Measurements from ENCODE around the gene AGTR1.

The AGTR1 gene

GRCh38 chr3:148680289-148680688 lies 17.4 kb upstream of the AGTR1 start:
- Histone ChIP-seq H3K9me3 (ENCODE audit: low read length) (no peaks in the 10 kb centered on the region), H4K20me1 (ENCODE audit: insufficient read depth, low read length) (no peaks in the 10 kb centered on the region), H3K27me3 (ENCODE audit: insufficient read depth, low read length) (no peaks in the 10 kb centered on the region), H3K4me2 (ENCODE audit: low read length) (no peak overlapping the region), H2AFZ (ENCODE audit: low read length) (no peak overlapping the region), H3K9me2 (ENCODE audit: low read depth, low read length) (no peaks in the 10 kb centered on the region), H3K36me3 (ENCODE audit: insufficient read depth, low read length) (no peaks in the 10 kb centered on the region), H3K9ac (ENCODE audit: low read length) (no peak overlapping the region), H3K27ac (ENCODE audit: low read depth, low read length, poor library complexity, severe bottlenecking) (no peak overlapping the region), H3K4me1 (ENCODE audit: insufficient read depth, low read length, severe bottlenecking) (no peaks in the 10 kb centered on the region), H3F3A (ENCODE audit: insufficient read depth, low read length) (no peaks in the 10 kb centered on the region), H3K4me3 (ENCODE audit: low read depth, low read length, poor library complexity, severe bottlenecking) (no peak overlapping the region), H3K79me2 (ENCODE audit: insufficient read depth, low read length) (no peaks in the 10 kb centered on the region)
- TF ChIP-seq CTCF (IDR thresholded peaks at IDR 0.05; ENCODE audit: low read length): no peak
- no peak for TF ChIP-seq EZH2 (IDR thresholded peaks at IDR 0.05; ENCODE audit: borderline replicate concordance, low read length)

- no peaks in the 10 kb centered on the region for H3K27me3 ChIP-seq (ENCODE audit: insufficient read depth, low read length)
- no peak for TF ChIP-seq EZH2 (IDR thresholded peaks at IDR 0.05; ENCODE audit: borderline replicate concordance, low read length)
- TF ChIP-seq CTCF (IDR thresholded peaks at IDR 0.05; ENCODE audit: low read length): no peak
- no peaks in the 10 kb centered on the region for H3K9me3 ChIP-seq (ENCODE audit: low read length)
- H3F3A ChIP-seq (ENCODE audit: insufficient read depth, low read length): no peaks in the 10 kb centered on the region
- no peak overlapping the region for H3K4me2 ChIP-seq (ENCODE audit: low read length)
- H3K79me2 ChIP-seq (ENCODE audit: insufficient read depth, low read length): no peaks in the 10 kb centered on the region
- H3K36me3 ChIP-seq (ENCODE audit: insufficient read depth, low read length): no peaks in the 10 kb centered on the region
- H3K27ac ChIP-seq (ENCODE audit: low read depth, low read length, poor library complexity, severe bottlenecking): no peak overlapping the region
- H3K9ac ChIP-seq (ENCODE audit: low read length): no peak overlapping the region
- H3K4me1 ChIP-seq (ENCODE audit: insufficient read depth, low read length, severe bottlenecking): no peaks in the 10 kb centered on the region
- H3K9me2 ChIP-seq (ENCODE audit: low read depth, low read length): no peaks in the 10 kb centered on the region
- H4K20me1 ChIP-seq (ENCODE audit: insufficient read depth, low read length): no peaks in the 10 kb centered on the region
- H3K4me3 ChIP-seq (ENCODE audit: low read depth, low read length, poor library complexity, severe bottlenecking): no peak overlapping the region
- H2AFZ ChIP-seq (ENCODE audit: low read length): no peak overlapping the region
Observed at GRCh38 chr3:148681080-148681479, 16.6 kb upstream of the AGTR1 start.

GRCh38 chr3:148682997-148683396 lies 14.7 kb upstream of the AGTR1 start:
- Histone ChIP-seq H3K27me3 (ENCODE audit: insufficient read depth, low read length) (no peaks in the 10 kb centered on the region), H3K9me2 (ENCODE audit: low read depth, low read length) (no peaks in the 10 kb centered on the region), H3F3A (ENCODE audit: insufficient read depth, low read length) (no peaks in the 10 kb centered on the region), H3K36me3 (ENCODE audit: insufficient read depth, low read length) (no peaks in the 10 kb centered on the region), H3K79me2 (ENCODE audit: insufficient read depth, low read length) (no peaks in the 10 kb centered on the region), H3K4me3 (ENCODE audit: low read depth, low read length, poor library complexity, severe bottlenecking) (no peak overlapping the region), H3K4me1 (ENCODE audit: insufficient read depth, low read length, severe bottlenecking) (no peaks in the 10 kb centered on the region), H4K20me1 (ENCODE audit: insufficient read depth, low read length) (no peaks in the 10 kb centered on the region), H3K9me3 (ENCODE audit: low read length) (no peaks in the 10 kb centered on the region), H3K4me2 (ENCODE audit: low read length) (no peak overlapping the region), H2AFZ (ENCODE audit: low read length) (no peak overlapping the region), H3K27ac (ENCODE audit: low read depth, low read length, poor library complexity, severe bottlenecking) (no peak overlapping the region), H3K9ac (ENCODE audit: low read length) (no peak overlapping the region)
- TF ChIP-seq CTCF (IDR thresholded peaks at IDR 0.05; ENCODE audit: low read length) (no peak), EZH2 (IDR thresholded peaks at IDR 0.05; ENCODE audit: borderline replicate concordance, low read length) (no peak)

All from OCI-LY1 (cell line).